Heart right ventricle (tissue), 16 donors: Measurements from ENCODE around the gene SLC6A9. TPM values are rescaled to one million over a fixed set of nuclear protein-coding genes. Genes with fewer than 3 reads are reported as not detected.
A peak's percentile ranks its signal among the peaks of the same experiment; 100 is the strongest.

Experiments used
- ATAC-seq, 8 donors: fragments of 200-7000 bp; cut with Tn5 transposase; one replicate each; pipeline ENCODE4 v1.9.1; 2020; ENCODE audit warnings: mild to moderate bottlenecking in 8 of 8, moderate library complexity in 8 of 8, moderate number of reproducible peaks in 1 of 8
- DNase-seq, 2 donors: peaks; one replicate each; pipeline ENCODE4 v3.0.0-alpha.2; 2020
- H3K27ac ChIP-seq, 10 donors: fragments of 200-600 bp; sonication (generic) in 2 of 10; one replicate each; pipeline versions ENCODE4 v1.5.0 to v1.8.0; 2020 to 2022; ENCODE audit warnings: mild to moderate bottlenecking in 3 of 10
- H3K27me3 ChIP-seq, 7 donors: fragments of 200-600 bp; one replicate each; pipeline ENCODE4 v1.8.0; 2021 to 2022; ENCODE audit warnings: mild to moderate bottlenecking in 2 of 7
- H3K36me3 ChIP-seq, 9 donors: fragments of 200-600 bp; sonication (generic) in 1 of 9; one replicate each; pipeline versions ENCODE4 v1.5.0 to v1.8.0; 2020 to 2022; ENCODE audit warnings: mild to moderate bottlenecking in 2 of 9
- H3K4me1 ChIP-seq, 9 donors: fragments of 200-600 bp; sonication (generic) in 1 of 9; one replicate each; pipeline versions ENCODE4 v1.5.0 to v1.8.0; 2020 to 2022; ENCODE audit warnings: mild to moderate bottlenecking in 4 of 9
- H3K4me3 ChIP-seq, 10 donors: fragments of 200-600 bp; sonication (generic) in 2 of 10; one replicate each; pipeline versions ENCODE4 v1.5.0 to v1.8.0; 2020 to 2022; ENCODE audit warnings: mild to moderate bottlenecking in 7 of 10, moderate library complexity in 2 of 10
- H3K9me3 ChIP-seq, 11 donors: fragments of 200-600 bp in 10 of 11; sonication (generic) in 2 of 11; one replicate each; pipeline versions ENCODE4 v1.5.0 to v1.8.0; 2013 to 2022; ENCODE audit warnings: mild to moderate bottlenecking in 2 of 11, control low read depth in 1 of 11, moderate library complexity in 1 of 11
- WGBS, 2 donors: extraction: QIAGEN DNeasy Blood & Tissue Kit; methylation state at CpG; one replicate each; pipeline ENCODE4 v1.1.7; 2013; ENCODE audit warnings: inconsistent platforms in 1 of 2; 5-methylcytosine and 5-hydroxymethylcytosine counted together
- intact Hi-C, 10 donors: fragments of 100-400 bp; cut with DNase I; formaldehyde crosslinking; loops; one replicate each; pipeline versions ENCODE4 v1.11.1 to v1.14.2; 2022
- polyA plus RNA-seq, 2 donors: library from polyadenylated mRNA; stranded (reverse); fragments of 200-250 nt; gene quantifications; one replicate each; pipeline ENCODE4 v1.2.3, GENCODE V29; 2013
- total RNA-seq, 10 donors: library from RNA; stranded (reverse); fragmentation: NEBNext Ultra II Directional in 3 of 10; extraction: Animal tissue kit (Norgen Biotek cat#: 25700) in 3 of 10; gene quantifications; one replicate each; pipeline versions ENCODE4 v1.2.1 to v1.2.4, GENCODE V29; 2021 to 2023
- TF ChIP-seq, protein P1 (sequence below), 9 donors: fragments of 200-600 bp; sonication (generic) in 2 of 9; IDR thresholded peaks; one replicate each; pipeline versions ENCODE4 v1.5.0 to v1.8.0; 2021 to 2022; ENCODE audit warnings: antibody characterized with exemption in 9 of 9, mild to moderate bottlenecking in 5 of 9, moderate library complexity in 1 of 9
- donor health status: Arrhythmogenic right ventricular cardiomyopathy.
- donor health status: ischemic (EF 13 %, LVEDD 7.1; RV severe dilation, severe dysfunction).
- donor health status: healthy with polysubstance abuse.
- donor health status: DM: no; HTN: yes; CAD: no.
- donor health status: DM: no; HTN: no; CAD: no.
- donor health status: ischemic (EF 25% LVEDD 6.9; RV normal size, moderate dysfunction).
- donor health status: ischemic (EF 25% LVEDD 5.7; RV mildly dilated, moderate dysfunction).
- donor health status: healthy.
- donor health status: DM: yes; HTN: yes; CAD: no.
- donor health status: Ischemic cardiomyopathy.
- donor health status: ischemic (EF 35%, LVEDD 5.7; RV mildly dilated, moderate dysfunction).
- donor health status: nonischemic (EF 11% LVEDD 7.7; RV severe dilation, severe dysfunction).
- donor health status: DM: yes; HTN: yes; CAD: no.
- donor health status: PGD.
- donor health status: ischemic (EF 29% LVEDD 5.4; RV normal size, mild dysfunction).
- donor health status: nonischemic (EF 23%, LVEDD 6.1; RV moderate dilation, normal function).

SLC6A9 gene
- total and polyA plus RNA-seq, 12 donors = 0.32 to 1.7 (median 0.96) TPM

- no peaks in the 10 kb centered on the region for H3K36me3 ChIP-seq
- no peak for DNase-seq
- intact Hi-C loops = no loop called here
- no peak overlapping the region for H3K4me3 ChIP-seq
- 80 to 91% methylated on average over 6 of the region's 6 CpGs for WGBS, 2 donors
- H3K4me1 ChIP-seq = peaks cover 0 to 18% (median 3%) of the 10 kb centered on the region in 9 donors
- TF ChIP-seq, protein P1, sequence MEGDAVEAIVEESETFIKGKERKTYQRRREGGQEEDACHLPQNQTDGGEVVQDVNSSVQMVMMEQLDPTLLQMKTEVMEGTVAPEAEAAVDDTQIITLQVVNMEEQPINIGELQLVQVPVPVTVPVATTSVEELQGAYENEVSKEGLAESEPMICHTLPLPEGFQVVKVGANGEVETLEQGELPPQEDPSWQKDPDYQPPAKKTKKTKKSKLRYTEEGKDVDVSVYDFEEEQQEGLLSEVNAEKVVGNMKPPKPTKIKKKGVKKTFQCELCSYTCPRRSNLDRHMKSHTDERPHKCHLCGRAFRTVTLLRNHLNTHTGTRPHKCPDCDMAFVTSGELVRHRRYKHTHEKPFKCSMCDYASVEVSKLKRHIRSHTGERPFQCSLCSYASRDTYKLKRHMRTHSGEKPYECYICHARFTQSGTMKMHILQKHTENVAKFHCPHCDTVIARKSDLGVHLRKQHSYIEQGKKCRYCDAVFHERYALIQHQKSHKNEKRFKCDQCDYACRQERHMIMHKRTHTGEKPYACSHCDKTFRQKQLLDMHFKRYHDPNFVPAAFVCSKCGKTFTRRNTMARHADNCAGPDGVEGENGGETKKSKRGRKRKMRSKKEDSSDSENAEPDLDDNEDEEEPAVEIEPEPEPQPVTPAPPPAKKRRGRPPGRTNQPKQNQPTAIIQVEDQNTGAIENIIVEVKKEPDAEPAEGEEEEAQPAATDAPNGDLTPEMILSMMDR (IDR thresholded peaks at IDR 0.05) = no peak
- no peaks in the 10 kb centered on the region for H3K27me3 ChIP-seq
- H3K9me3 ChIP-seq = no peaks in the 10 kb centered on the region
- H3K27ac ChIP-seq = no peak overlapping the region
- no peak for ATAC-seq
Measured at GRCh38 chr1:44020464-44020863, 10.8 kb downstream of the SLC6A9 start.

GRCh38 chr1:44019466-44019948 lies 11.8 kb downstream of the SLC6A9 start:
- H3K9me3 ChIP-seq = no peaks in the 10 kb centered on the region
- H3K4me3 ChIP-seq = no peak overlapping the region
- ATAC-seq = no peak
- H3K4me1 ChIP-seq = peaks cover 0 to 27% (median 3%) of the 10 kb centered on the region in 9 donors
- intact Hi-C loops = no loop called here
- TF ChIP-seq, protein P1 (IDR thresholded peaks at IDR 0.05) = no peak
- no peak overlapping the region for H3K27ac ChIP-seq
- H3K27me3 ChIP-seq = no peaks in the 10 kb centered on the region
- no peaks in the 10 kb centered on the region for H3K36me3 ChIP-seq
- WGBS, 2 donors = 77 to 81% methylated on average over 13 of the region's 13 CpGs
- no peak for DNase-seq

GRCh38 chr1:44016890-44017400 lies 14.3 kb downstream of the SLC6A9 start:
- 86 to 90% methylated on average over 20 of the region's 20 CpGs for WGBS, 2 donors
- Histone ChIP-seq H3K36me3 (no peaks in the 10 kb centered on the region), H3K9me3 (no peaks in the 10 kb centered on the region), H3K4me1 (peaks cover 0 to 29% (median 3%) of the 10 kb centered on the region in 9 donors), H3K27me3 (no peaks in the 10 kb centered on the region), H3K27ac (no peak overlapping the region), H3K4me3 (no peak overlapping the region)
- no peak for ATAC-seq
- DNase-seq = no peak
- intact Hi-C loops = no loop called here
- TF ChIP-seq, protein P1 (IDR thresholded peaks at IDR 0.05) = no peak

DNA sequence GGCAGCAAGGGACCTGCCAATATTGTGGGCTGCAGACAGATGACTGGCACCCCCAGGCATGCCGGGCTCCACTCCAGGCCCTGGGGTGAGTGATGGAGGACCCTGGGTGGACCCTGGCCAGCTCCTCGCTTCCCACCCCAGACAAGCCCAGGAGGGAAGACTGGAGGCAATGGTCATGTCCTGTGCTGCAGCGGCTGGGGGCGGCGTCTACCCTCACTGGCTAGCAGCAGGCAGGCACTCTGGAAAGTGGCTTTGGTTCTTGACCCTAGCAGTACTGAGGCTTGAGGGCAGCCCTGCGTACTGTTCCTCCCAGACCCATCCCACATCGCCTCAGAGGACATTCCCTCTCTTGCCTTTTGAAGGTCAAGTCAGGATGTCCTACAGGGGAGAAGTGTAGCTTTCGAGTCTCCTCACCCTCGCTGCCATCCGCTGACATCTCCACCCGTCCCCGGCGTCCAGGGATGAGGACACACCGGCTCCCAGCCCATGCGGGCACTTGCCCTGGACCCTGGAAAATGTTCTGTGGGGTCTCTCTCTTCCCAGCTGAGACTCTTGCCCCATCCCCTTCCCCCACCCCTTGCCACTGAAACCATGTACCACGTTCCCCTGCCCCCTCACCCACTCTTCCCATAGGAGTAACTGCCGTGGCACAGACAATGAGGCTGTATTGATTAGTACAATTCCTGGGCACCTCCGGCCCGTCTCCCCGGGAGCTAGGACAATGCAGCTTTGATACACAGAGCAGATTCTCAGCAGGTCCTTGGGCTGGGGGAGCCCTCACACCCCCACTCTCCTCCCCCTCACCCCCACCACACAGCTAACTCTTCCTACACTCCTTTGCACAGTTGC lies 15.0 kb downstream of the SLC6A9 start:
- no peak overlapping the region for H3K27ac ChIP-seq
- no peaks in the 10 kb centered on the region for H3K9me3 ChIP-seq
- no peak overlapping the region for H3K4me3 ChIP-seq
- 85 to 89% methylated on average over 20 of the region's 20 CpGs for WGBS, 2 donors
- DNase-seq (peak in 1 of 2 donors; percentile 2), ATAC-seq (no peak)
- TF ChIP-seq, protein P1 (IDR thresholded peaks at IDR 0.05) = no peak
- H3K27me3 ChIP-seq = no peaks in the 10 kb centered on the region
- intact Hi-C loops = no loop called here
- no peaks in the 10 kb centered on the region for H3K36me3 ChIP-seq
- H3K4me1 ChIP-seq = peaks cover 0 to 22% (median 0%) of the 10 kb centered on the region in 9 donors
